Lung (tissue), 16 donors: ENCODE data around the gene SERPINA7. TPM values are rescaled to one million over a fixed set of nuclear protein-coding genes. Genes with fewer than 3 reads are reported as not detected.

Experiments
- ATAC-seq: fragments of 200-7000 bp; cut with Tn5 transposase; one replicate; pipeline ENCODE4 v1.9.1; 2020; ENCODE audit warnings: moderate number of reproducible peaks; ENCODE audit not compliant: insufficient read depth, low FRiP score
- DNase-seq, 3 donors: peaks; one replicate each; pipeline ENCODE4 v3.0.0-alpha.2; 2013 to 2017
- H3K27ac ChIP-seq, 2 donors: one replicate each; pipeline ENCODE4 v1.5.1; 2013; ENCODE audit warnings: mild to moderate bottlenecking in 2 of 2, moderate library complexity in 2 of 2, control low read depth in 1 of 2, inconsistent platforms in 1 of 2, low read depth in 1 of 2, low read length in 1 of 2
- H3K27me3 ChIP-seq, 3 donors: one replicate each; pipeline ENCODE4 v1.5.1; 2013; ENCODE audit warnings: low read length in 2 of 3; ENCODE audit not compliant: control insufficient read depth in 3 of 3, insufficient read depth in 3 of 3
- H3K36me3 ChIP-seq, 4 donors: one replicate each; pipeline ENCODE4 v1.5.1; 2013; ENCODE audit warnings: low read length in 4 of 4, mild to moderate bottlenecking in 1 of 4, moderate library complexity in 1 of 4; ENCODE audit not compliant: control insufficient read depth in 4 of 4, insufficient read depth in 4 of 4
- H3K4me1 ChIP-seq, 5 donors: one replicate each; pipeline ENCODE4 v1.5.1; 2013; ENCODE audit warnings: low read length in 5 of 5, mild to moderate bottlenecking in 2 of 5, moderate library complexity in 1 of 5; ENCODE audit not compliant: control insufficient read depth in 5 of 5, insufficient read depth in 5 of 5
- H3K4me3 ChIP-seq: one replicate; pipeline ENCODE4 v1.5.1; 2013; ENCODE audit warnings: mild to moderate bottlenecking, control low read depth, moderate library complexity
- H3K9ac ChIP-seq, 2 donors: one replicate each; pipeline ENCODE4 v1.5.1; 2013; ENCODE audit warnings: low read length in 2 of 2, control low read depth in 1 of 2; ENCODE audit not compliant: insufficient read depth in 1 of 2
- H3K9me3 ChIP-seq, 4 donors: one replicate each; pipeline ENCODE4 v1.5.1; 2013; ENCODE audit warnings: low read length in 3 of 4, mild to moderate bottlenecking in 1 of 4, moderate library complexity in 1 of 4; ENCODE audit not compliant: control insufficient read depth in 4 of 4, insufficient read depth in 3 of 4
- WGBS, 2 donors: extraction: QIAGEN DNeasy Blood & Tissue Kit; methylation state at CpG; one replicate each; pipeline ENCODE4 v1.1.7; 2013; 5-methylcytosine and 5-hydroxymethylcytosine counted together
- long read RNA-seq, 5 donors: transcript quantifications; one replicate each; lab custom pipeline, GENCODE V29; 2026
- polyA plus RNA-seq, 2 donors: library from polyadenylated mRNA; stranded (reverse); fragments of 200-250 nt; gene quantifications; one replicate each; pipeline ENCODE4 v1.2.1, GENCODE V29; 2013
- total RNA-seq, 2 donors: library from RNA; depleted of rRNA in 1 of 2; stranded (reverse); fragments of >200 nt in 1 of 2; gene quantifications; one replicate each; pipeline ENCODE4 v1.2.1, GENCODE V29; 2014 to 2021
- TF ChIP-seq, protein P1 (sequence below): IDR thresholded peaks from 2 replicates; pipeline ENCODE4 v1.5.1; 2012; ENCODE audit warnings: mild to moderate bottlenecking; ENCODE audit errors: control extremely low read depth, extremely low read depth
- donor health status: control.
- donor health status: control.
- donor health status: Bipolar disorder and iron deficiency.
- donor health status: healthy.
- donor health status: DM: yes; HTN: yes; CAD: no.

SERPINA7 gene, protein sequence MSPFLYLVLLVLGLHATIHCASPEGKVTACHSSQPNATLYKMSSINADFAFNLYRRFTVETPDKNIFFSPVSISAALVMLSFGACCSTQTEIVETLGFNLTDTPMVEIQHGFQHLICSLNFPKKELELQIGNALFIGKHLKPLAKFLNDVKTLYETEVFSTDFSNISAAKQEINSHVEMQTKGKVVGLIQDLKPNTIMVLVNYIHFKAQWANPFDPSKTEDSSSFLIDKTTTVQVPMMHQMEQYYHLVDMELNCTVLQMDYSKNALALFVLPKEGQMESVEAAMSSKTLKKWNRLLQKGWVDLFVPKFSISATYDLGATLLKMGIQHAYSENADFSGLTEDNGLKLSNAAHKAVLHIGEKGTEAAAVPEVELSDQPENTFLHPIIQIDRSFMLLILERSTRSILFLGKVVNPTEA
- total RNA-seq, result not detected
- polyA plus RNA-seq, result not detected
- long read RNA-seq, donor 1, result 0 reads
- long read RNA-seq, donor 2, result 0 reads
- long read RNA-seq, donor 3, result 0 reads
- long read RNA-seq, donor 4, result 0 reads
- long read RNA-seq, donor 5, result 0 reads

DNA sequence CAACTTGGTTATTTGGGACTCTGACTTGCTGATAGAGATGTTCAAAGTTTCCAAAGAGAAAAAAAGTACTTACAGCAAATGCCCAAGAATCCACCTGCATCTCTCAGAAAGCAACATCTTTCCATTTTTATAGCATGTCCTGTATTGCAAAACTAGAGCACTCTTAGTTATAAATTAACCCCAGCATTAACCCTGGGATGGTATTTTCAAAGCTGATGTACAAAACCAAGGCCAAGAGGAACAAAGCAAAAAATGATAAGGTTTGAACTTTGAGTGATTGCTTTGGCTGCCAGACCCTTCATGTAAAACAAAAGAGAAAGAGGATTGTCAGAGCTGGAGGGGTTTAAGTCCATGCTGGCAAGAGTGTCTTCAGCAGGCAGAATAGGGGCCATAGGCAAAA, at the start of gene SERPINA7:
Gene SERPINA7 (minus strand): TSS at position 103 of the 400 bp plus-strand sequence. CDS start 1,669 bp downstream, outside the sequence.
- peaks cover 0 to 4% (median 0%) of the 10 kb centered on the region in 4 donors for H3K9me3 ChIP-seq
- H3K4me3 ChIP-seq, result no peak within 1 kb of the TSS
- H3K36me3 ChIP-seq, result no peaks in the 10 kb centered on the region
- ATAC-seq (no peak), DNase-seq (no peak)
- no peaks in the 10 kb centered on the region for H3K4me1 ChIP-seq
- peaks cover 6 to 31% (median 14%) of the 10 kb centered on the region in 3 donors for H3K27me3 ChIP-seq
- TF ChIP-seq, protein P1, sequence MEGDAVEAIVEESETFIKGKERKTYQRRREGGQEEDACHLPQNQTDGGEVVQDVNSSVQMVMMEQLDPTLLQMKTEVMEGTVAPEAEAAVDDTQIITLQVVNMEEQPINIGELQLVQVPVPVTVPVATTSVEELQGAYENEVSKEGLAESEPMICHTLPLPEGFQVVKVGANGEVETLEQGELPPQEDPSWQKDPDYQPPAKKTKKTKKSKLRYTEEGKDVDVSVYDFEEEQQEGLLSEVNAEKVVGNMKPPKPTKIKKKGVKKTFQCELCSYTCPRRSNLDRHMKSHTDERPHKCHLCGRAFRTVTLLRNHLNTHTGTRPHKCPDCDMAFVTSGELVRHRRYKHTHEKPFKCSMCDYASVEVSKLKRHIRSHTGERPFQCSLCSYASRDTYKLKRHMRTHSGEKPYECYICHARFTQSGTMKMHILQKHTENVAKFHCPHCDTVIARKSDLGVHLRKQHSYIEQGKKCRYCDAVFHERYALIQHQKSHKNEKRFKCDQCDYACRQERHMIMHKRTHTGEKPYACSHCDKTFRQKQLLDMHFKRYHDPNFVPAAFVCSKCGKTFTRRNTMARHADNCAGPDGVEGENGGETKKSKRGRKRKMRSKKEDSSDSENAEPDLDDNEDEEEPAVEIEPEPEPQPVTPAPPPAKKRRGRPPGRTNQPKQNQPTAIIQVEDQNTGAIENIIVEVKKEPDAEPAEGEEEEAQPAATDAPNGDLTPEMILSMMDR, result no peak
- no peak within 1 kb of the TSS for H3K27ac ChIP-seq
- H3K9ac ChIP-seq, result no peak within 1 kb of the TSS

DNA sequence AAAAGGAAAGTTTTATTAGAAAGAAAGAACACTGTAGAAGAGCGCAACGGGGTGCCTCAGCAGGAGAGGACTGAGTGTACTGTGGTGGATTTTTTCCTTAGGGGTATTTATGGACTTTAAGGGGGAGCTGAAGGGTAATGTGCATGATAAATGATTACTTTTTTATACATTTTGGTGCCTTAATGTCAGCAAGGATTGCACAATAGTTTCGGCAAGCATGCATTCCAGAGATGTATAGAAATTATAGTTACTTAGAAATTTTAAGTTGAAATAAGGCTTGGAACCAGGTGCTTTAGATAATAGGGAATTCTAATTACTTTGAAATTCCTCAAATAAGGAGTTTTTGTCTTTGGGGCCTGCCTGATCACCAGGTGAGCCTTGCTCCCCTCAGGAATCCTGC, 30.5 kb upstream of the SERPINA7 start:
- Histone ChIP-seq H3K27me3 (peaks cover 0 to 20% (median 2%) of the 10 kb centered on the region in 3 donors), H3K27ac (no peak overlapping the region), H3K4me1 (no peaks in the 10 kb centered on the region), H3K4me3 (no peak overlapping the region), H3K9me3 (peaks cover 0 to 2% (median 0%) of the 10 kb centered on the region in 4 donors), H3K36me3 (no peaks in the 10 kb centered on the region), H3K9ac (no peak overlapping the region)
- ATAC-seq, result no peak
- 72 to 88% methylated on average over 3 of the region's 3 CpGs for WGBS, 2 donors
- no peak for DNase-seq
- TF ChIP-seq, protein P1, result no peak

DNA sequence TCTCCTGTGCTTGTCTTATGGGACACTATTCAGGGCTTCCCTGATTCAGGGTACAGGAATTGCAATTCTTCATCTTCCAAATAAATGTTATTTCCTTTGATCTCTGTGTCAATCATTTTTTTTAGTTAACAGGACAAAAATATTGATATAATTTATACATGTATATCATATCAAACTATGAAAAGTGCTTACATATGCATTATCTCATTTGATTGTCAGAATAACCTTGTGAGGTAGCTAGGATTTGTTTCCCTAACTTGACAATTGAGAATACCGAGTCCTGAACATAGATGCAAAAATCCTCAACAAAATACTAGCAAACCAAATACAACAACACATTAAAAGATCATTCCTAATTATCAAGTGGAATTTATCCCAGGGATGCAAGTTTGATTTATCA, 11.5 kb upstream of the SERPINA7 start:
- no peak overlapping the region for H3K9ac ChIP-seq
- ATAC-seq, result no peak
- DNase-seq, result no peak
- WGBS, 2 donors, result 71 to 94% methylated on average over 1 of the region's 1 CpG
- TF ChIP-seq, protein P1, result no peak
- peaks cover 2 to 20% (median 4%) of the 10 kb centered on the region in 3 donors for H3K27me3 ChIP-seq
- no peak overlapping the region for H3K4me3 ChIP-seq
- H3K36me3 ChIP-seq, result no peaks in the 10 kb centered on the region
- H3K27ac ChIP-seq, result no peak overlapping the region
- no peaks in the 10 kb centered on the region for H3K4me1 ChIP-seq
- no peaks in the 10 kb centered on the region for H3K9me3 ChIP-seq
